Measurements from ENCODE around the gene UBR2.

UBR2 gene

DNA sequence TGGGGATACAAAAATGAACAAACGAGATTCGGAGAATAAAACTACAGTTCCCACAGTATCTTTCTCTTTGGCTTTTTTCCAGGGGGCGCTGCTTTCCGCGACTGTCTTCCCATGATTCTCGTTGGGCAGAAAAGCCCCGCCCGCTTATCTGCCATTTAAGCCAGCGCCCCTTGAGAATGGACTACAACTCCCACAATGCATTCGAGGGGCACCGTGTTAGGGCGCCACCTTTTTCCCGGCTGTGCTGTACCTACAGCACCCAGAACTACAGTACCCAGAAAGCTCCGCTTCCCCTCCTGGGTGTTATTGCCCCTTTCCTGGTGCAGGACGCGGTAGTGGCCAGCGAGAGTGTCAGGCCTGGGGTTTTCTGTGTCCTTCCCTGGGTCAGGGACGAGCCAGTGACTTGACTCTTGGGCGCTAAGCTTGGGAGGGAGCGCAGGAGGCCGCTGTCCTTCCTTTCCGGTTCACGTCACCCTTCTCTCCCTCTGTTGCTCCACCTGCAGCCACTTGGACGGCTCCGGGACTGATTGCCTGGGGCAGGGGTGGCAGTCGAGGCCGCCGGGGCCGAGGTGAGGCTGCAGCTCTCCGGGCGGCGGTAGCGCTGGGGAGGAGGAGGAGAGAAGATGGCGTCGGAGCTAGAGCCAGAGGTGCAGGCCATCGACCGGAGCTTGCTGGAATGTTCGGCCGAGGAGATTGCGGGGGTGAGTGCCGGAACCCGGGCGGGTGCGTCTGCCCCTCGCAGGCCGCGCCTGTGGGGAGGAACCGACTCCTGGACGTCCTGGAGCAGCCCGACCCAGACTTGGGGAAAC lies at the start of gene UBR2:
TSS of gene UBR2 (plus strand) at position 333 of the 809 bp plus-strand sequence. CDS start at position 624, 291 bp downstream.
- peak; percentile 88 to 90 for DNase-seq (ENCODE audit: low read depth in 2 of 2)

DNA sequence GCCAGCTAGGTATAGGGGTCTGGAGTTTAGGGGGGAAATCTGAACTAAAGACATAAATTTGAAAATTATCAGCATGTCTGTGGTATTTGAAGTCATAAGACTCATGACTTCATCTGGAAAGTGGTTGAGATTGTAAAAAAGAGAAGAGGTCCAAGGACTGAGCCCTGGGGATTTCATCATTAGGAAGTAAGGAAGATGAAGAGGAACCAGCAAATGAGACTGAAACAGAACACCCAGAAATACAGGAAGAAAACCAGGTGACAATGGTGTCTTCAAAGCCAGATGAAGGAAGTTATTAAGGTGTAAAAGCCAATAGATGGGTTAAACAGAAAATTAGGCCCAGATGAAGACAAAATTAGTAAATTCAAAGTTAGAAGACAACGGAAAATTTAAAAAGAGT lies 49.1 kb upstream of the UBR2 start:
- no peak for DNase-seq (ENCODE audit: low read depth in 2 of 2)

DNA sequence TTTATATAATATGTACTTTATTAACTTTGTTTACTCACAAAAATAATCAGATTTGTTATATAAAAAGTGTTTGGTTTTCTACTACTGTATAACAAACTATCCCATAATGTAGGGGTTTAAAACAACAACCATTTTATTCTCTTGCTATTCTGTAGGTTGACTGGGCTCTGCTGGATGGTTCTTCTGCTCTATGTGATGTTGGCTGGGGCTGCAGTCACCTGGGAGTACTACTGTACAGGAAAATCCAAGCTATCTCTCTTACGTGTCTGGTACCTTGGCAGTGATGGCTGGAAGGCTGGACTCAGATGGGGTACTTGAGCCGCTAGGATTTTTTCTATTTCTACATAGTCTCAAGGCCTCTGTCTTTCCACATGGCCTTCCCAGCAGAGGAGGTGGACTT lies 44.0 kb upstream of the UBR2 start:
- DNase-seq (ENCODE audit: low read depth in 2 of 2): no peak

DNA sequence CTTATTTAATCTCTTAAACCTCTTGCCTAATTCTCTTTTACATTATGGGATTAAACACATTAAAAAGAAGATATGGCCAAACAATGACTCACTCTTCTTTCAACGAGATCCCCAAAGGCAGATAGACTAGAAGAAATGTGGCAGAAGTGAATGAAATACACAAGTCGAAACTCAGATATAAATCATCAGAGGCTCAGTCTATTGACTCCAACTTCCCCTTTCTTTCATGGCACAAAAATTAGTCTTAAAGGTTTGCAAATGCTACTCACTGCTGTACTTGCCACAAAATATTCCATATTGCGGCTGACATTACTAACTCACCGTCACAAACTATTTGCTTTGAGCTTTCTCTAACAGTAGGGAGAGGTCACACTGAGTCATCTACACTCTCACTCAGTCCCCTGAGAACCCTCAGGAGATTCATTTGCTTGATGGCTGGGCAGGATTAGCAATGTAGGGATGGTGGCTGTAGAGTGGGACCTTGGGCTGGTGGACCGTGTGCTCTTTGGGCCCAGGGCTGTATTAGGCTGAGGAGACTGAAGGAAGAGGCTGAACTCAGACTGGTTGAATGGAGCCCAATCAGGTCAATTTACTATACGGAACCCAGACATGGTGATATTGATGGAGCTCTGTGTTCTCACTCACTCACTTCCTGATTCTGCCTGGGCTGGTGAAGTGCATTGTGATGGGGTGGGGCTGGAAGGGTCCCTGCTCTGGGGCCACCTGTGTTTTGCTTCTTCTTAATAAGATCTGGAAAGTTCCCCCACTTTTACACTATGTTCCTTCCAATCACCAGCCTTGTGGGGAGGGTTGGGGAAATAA lies 42.8 kb upstream of the UBR2 start:
- DNase-seq (ENCODE audit: low read depth in 2 of 2): no peak

DNA sequence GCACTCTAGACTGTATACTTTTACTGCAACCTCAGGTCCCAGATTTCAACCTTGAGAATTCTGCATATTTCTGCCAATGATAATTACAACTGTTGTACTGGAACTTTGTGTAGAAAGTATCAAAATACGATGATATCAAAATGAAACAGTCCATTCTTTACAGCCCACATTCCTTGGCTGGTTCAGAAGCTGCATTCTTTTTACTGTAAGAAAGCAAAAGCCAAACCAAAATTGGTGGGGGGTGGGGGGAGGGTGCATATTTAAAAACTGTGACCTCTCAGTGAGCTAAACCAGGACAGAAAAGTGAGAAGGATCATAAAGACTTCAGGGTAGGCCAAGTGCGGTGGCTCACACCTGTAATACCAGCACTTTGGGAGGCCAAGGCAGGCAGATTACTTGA lies 41.8 kb upstream of the UBR2 start:
- no peak for DNase-seq (ENCODE audit: low read depth in 2 of 2)

DNA sequence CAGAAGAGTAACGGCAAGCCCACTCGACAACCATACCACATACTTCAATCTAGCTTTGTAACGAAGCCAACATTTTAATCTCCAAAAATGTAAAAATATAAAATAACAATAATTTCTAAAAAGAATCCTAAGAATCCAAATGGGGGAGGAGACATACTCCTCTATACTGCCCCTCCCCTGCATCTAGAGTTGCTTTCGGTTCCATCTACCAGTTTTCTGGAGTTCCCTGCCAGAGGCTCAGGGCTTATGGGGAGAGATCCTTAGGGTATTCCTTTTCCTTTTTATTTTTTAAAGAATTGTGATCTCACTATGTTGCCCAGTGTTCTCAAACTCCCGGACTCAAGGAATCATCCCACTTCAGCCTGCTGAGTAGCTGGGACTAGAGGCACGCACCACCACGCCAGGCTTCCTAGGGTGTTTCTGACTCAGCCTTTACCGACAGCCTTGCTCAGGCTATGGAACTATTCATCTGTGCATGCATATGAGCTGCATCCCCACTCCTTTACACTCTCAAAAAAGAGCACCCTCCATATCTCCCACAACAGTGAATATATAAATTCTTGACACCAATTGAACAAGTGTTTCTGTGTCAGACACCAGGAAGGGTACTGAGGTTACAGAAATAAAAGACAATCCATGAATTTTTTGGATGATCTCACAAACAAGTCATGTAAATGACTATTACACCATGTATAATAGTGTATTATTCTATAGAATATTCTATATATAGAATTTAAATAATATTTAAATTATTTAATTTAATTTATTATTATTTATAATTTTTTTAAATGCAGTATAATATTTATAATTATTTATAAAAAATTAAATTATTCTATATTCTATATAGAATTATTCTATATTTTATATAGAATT lies 40.7 kb upstream of the UBR2 start:
- no peak for DNase-seq (ENCODE audit: low read depth in 2 of 2)

DNA sequence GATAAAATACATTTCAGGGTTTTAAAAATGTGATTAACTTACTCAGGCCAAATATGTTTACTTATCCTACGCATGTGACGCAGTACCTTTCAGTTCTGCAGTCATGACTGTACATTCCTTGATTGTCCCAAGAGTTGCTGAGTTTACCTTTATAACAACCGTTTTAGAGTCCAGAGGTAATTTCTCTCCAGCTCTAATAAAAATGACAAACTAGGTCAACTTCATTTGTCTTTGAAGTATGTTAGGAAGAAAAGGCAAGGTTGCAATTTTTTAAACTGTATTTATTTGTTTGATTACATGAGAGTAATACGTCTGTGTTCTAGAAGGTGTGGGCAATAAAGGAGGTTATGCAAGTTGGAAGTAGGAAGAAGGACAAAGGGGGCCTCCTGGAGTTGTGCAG lies 38.6 kb upstream of the UBR2 start:
- DNase-seq (ENCODE audit: low read depth in 2 of 2): no peak

DNA sequence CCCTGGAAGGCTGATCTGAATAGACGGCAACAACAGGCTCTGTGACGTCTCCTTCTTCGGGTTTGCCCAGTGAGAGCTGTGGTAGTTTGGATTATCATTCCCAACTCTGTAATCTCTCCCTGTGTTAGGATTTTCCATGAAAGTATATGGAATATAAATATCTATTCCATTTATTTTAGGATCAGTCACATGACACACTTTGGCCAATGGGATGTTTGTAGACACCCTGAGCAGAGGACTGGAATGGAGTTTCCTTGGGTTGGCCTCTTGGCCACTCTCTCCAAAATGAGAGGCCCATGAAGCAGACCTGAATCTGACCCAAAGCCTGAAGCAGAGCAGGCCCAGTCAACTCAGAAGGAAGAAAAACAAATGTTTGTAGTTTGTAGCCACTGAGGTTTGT lies 37.2 kb upstream of the UBR2 start:
- no peak for DNase-seq (ENCODE audit: low read depth in 2 of 2)

DNA sequence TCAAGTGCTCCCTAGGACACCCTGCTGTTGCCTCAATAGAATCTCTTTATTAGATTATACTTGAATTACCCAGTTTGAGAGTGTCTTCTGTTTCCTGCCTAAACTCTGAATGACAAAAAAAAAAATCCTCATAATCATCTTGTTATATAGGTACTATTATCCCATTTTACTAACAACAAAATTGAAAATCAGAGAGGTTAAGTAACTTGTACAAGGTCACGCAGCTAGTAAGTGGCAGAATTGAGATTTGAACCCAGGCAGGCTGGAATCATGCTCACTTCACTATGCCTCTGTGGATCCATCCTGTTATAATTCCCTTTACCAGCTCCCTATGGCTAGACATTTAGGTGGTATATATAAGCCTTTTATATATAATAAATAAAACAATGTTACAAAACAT lies 36.6 kb upstream of the UBR2 start:
- DNase-seq (ENCODE audit: low read depth in 2 of 2): no peak

DNA sequence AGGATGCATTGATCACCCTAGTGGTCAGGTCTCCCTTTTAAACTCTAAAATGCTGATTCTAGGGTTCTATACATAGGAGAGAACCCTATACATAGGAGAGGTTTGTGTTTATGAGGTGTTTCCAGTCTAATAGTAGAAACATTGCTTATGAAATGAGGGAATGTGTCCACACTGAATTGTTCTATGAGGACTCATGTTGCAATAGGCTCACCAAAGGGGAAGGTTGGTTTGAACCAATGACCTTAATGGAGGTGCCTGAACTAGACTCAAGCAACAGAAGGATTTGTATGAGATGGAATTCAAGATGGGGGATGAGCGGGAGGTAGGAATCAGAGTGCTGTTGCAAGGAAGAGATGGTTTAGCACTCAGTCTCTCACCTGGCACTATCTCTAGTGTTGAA lies 33.5 kb upstream of the UBR2 start:
- DNase-seq (ENCODE audit: low read depth in 2 of 2): no peak

DNA sequence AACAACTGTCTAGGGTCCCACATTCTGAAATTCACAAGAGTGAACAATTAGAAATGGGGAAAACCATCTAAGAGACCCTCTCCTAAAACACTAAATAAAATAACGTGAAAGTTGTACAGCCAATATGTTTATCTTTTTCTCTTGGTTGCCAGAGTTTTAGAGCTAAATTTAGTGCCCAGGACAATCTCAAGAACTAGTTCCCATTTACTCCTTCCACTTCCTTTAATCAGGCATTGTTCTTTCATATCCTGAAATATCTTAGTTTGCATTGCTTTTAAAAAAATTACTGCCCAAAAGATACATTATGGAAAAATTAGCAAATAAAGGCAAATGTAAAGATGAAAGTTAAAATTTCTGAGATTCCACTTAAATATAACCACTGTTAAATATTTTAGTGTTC lies 33.1 kb upstream of the UBR2 start:
- DNase-seq (ENCODE audit: low read depth in 2 of 2): no peak

DNA sequence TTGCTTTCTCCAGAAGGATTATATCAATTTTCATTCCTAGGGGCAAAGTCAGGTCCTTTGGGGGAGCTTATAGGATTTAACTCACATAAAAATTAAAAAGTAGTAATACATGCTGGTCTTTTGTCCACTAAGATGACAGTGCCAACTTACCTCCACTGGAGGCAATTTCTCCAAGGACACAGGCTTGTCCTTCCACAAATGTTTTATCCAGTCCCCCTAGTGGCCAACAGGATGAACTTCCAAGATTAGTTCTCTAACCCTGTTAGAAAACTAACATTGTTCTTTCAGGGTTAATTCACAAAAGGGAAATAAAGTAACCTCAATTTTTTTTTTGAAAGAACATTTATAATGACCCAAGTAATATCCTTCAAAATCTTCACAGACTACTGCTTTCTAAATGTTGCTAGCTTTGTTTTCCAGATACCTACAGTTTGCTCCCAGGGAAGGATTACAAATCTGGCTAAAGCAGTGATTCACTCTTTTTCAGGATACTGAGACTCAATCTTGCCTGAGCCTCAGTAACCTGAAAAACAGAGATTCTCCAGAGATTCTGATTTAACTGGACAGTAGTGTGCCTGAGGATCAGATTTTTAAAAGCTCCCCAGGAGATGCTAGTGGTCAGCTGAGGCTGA lies 31.7 kb upstream of the UBR2 start:
- DNase-seq (ENCODE audit: low read depth in 2 of 2): no peak

DNA sequence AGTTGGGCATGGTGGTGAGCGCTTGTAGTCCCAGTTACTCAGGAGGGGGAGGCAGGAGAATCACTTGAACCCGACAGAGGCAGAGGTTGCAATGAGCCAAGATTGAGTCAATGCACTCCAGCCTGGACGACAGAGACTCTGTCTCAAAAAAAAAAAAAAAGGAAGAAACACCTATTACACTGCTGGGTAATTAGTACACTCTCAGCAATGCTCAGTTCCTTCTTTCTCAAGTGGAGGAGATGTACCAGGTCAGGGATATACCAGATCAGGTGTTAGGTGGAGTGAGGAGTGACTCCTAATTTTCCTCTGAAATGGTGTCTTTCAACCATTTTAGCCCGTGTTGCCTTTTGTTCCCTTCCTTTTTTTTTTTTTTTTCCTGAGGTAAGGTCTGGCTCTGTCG lies 30.0 kb upstream of the UBR2 start:
- DNase-seq (ENCODE audit: low read depth in 2 of 2): no peak

DNA sequence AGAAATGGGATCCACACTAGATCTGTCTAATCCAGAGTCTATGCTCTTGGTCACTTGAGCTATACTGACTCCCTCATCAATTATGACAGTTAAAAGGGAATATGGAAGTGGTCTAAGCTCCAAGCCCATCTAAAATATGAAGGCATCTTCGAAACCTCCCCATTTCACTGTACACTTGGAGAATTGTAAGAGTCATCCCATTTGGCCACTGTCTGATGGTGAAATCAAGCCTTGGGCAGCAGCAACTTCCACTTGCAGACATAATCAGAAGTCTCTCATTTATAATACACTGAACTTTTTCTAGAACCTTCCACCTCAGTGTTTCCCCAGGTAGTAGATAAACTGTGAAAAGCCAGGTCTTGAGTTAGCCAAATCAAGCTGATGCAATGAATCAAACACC lies 26.3 kb upstream of the UBR2 start:
- no peak for DNase-seq (ENCODE audit: low read depth in 2 of 2)

DNA sequence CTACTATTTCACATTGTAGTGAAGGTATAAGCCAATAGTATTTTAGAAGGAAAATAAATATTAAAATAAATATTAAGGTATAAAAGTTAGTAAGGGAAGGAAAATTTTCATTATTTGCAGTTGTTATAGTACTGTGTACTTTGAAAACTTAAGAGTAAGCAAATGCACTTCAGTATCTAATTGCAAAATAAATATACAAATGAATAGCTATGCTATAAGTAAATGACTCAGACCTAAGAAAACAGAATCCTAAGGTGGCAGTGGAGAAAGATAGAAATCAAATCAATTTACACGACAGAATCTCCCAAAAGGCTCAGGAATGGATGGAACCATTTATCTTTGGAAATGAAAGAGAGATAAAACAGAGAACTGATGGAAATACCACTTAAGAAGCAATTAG lies 24.7 kb upstream of the UBR2 start:
- DNase-seq (ENCODE audit: low read depth in 2 of 2): no peak

DNA sequence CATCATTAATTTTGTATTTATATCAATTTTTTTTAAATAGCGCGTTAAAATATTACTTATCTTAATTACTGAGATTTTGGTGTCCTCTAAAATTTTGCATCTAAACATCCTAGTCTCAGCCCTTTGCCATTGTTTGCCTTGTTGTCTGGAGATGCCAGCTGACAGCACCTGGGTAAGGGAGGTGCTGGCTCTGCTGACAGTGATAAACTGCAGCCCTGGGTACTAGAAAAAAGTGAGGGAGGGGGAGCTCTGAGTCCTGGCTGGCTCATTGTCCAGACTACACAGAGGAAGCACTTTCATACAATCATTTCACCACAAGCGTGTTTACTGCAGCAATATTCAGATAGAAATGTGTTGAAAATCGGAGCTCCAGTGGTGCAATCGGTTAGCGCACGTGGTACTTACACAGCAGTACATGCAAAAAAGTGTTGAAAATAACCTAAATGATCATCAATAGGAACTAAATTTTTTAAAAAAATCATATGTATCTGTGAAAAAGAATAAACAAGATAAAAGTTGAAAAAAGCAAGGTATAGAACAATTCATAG lies 18.5 kb upstream of the UBR2 start:
- no peak for DNase-seq (ENCODE audit: low read depth in 2 of 2)

DNA sequence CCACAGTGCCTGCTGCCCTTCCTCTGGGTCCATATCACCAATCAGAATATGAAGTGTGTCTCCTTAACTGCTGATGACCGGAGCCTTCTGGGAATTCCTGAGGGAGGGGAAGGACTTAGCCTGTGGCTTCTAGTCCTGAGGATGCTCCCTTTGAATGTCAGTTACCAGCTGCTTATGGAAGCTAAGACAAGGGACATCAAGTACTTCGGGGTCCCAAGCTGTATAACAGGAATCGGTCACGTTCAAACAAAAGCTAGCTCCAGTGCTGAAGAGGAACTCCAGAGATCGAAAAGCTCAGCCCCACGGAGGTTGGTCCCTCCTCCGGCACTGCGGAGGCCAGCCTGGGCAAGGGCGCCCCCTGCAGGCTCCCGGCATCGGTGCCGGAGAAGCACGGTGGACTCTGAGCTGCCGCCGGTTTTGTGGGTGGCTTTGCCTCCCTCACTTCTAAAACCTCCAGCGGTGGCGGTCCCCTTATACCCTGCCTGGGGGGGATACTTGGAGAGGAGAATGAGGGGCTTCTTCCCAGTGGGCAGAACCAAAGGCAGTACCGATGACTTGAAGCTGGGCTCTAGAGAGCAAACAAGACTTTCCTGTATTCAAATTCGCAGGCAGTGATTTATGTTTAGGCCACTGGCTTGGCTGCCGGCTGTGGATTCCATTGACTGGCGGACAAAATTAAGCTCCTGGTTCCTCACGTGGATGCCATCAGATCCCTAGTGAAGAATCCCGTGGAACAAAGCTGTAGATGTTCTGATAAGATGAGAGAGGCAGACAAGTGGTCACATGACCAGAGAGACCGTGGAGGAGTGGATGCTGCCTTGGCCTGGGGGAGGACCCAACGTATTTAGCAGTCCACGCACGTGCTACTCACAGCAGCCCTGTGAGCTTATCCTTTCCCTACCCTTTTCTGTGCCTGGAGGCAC lies 16.2 kb upstream of the UBR2 start:
- peak; percentile 79 to 80 for DNase-seq (ENCODE audit: low read depth in 2 of 2)

DNA sequence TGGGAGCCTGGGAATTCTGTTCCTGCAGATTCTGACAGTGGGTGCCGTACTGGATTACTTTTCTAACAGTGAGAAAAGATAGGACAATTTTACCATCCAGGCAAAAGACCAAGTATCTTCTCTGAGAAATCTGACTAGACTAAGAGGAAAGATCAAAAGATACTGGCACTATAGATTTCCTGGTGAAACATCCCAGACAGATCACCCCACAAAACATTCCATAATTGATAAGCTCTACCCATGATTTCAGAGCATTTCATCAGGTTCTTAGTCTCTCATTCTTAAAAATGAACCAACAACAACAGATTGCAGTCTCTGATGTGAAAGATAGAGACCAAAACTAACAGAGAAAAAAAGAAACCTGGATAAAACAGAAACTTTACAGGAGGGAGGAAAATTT lies 13.6 kb upstream of the UBR2 start:
- no peak for DNase-seq (ENCODE audit: low read depth in 2 of 2)

DNA sequence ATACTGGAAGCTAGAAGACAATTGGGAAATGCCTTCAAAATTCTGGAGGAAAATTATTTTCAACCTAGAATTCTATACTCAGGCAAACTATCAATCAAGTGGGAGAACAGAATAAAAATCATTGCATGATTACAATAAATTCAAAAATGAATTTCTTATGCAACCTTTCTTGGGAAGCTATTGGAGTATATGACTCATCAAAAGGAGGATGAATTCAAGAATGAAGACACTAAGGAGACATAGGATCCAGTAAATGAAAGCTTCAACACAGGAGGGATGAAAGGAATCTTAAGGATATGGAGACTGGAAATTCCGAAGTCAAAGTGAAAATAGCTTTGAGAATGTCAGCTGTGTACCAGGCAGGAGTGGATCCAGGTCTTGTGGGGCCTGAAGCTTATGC lies 12.6 kb upstream of the UBR2 start:
- DNase-seq (ENCODE audit: low read depth in 2 of 2): no peak

DNA sequence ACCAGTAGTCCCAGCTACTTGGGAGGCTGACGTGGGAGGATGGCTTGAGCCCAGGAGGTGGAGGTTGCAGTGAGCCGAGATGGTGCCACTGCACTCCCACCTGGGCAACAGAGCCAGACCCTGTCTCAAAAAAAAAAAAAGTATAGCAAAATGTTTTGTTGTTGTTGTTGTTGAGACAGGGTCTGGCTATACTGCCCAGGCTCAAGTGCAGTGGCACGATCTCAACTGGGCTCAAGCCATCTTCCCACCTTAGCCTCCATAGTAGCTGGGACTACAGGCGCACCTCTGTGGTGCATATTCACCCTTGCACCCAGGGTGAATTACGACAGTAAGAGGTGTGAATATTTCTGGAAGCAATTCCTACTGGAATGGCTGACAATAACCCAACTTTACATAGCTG lies 11.4 kb upstream of the UBR2 start:
- no peak for DNase-seq (ENCODE audit: low read depth in 2 of 2)

All from stimulated activated CD8-positive, alpha-beta memory T cell treated with anti-CD3 and anti-CD28 coated beads, Interleukin-15, amount 100 ng/mL, for 48 hours (primary cell).